ENCODE measurements around the gene GFM1. TPM values are rescaled to one million over a fixed set of nuclear protein-coding genes. Genes with fewer than 3 reads are reported as not detected.

Gene GFM1
- total RNA-seq, 6 donors from 2014 or later: 15.3 to 50.0 (median 39.2) TPM

DNA sequence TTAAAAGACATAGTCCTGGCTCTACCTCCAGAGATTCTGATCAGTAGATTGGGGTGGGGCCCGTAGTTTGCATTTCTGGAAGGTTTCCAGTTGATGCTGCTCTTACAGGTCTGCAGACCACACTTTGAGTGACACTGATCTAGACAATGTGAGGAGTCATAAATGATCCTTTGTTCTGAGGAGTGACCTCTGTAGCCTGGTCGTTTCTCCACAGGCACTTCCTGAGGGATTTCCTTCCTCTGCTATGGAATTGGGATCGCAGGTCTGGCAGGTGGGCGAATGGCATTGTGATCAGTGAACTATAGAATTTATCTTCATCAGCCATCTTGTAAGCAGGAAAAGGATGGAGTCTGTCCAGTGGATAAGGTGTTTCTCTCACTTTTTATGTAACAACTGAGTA is 5.5 kb downstream of the GFM1 start:
- peaks cover 3 to 64% (median 20%) of the 10 kb centered on the region in 4 donors for H3K36me3 ChIP-seq
- peaks cover 8 to 28% (median 19%) of the 10 kb centered on the region in 4 donors for H3K4me1 ChIP-seq
- no peak for TF ChIP-seq POLR2AphosphoS5 (IDR thresholded peaks at IDR 0.05)
- TF ChIP-seq POLR2A (IDR thresholded peaks at IDR 0.05): no peak
- ATAC-seq (ENCODE audit: low FRiP score in 2 of 2): no peak
- H3K4me3 ChIP-seq: no peak overlapping the region
- no peaks in the 10 kb centered on the region for H3K27me3 ChIP-seq
- DNase-seq: no peak
- H3K9me3 ChIP-seq: no peaks in the 10 kb centered on the region
- WGBS, 2 donors: 68 to 71% methylated on average over 4 of the region's 4 CpGs
- H3K27ac ChIP-seq: peak overlapping the region in 1 of 4 donors; percentile 4

DNA sequence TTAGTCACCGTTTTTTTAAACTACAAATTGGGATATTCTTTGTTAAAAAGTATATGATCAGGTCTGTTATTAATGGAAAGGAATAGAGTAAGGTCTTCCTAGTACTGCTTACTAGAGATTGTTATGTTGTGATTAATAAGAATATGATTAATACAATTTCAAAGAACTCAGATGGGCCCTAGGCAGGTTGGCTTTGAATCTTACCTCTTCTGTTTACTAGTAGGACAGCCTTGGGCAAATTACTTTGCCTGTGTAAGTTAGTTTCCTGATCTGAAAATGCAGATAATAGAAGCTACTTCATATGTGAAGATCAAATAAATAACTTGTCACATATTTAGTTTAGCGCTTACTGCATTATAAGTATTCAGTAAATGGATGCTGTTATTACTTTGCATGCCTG is 6.9 kb downstream of the GFM1 start:
- no peak overlapping the region for H3K27ac ChIP-seq
- WGBS, 2 donors: 95% methylated on average over 2 of the region's 2 CpGs
- H3K9me3 ChIP-seq: no peaks in the 10 kb centered on the region
- ATAC-seq (ENCODE audit: low FRiP score in 2 of 2): no peak
- peaks cover 3 to 75% (median 30%) of the 10 kb centered on the region in 4 donors for H3K36me3 ChIP-seq
- no peak overlapping the region for H3K4me3 ChIP-seq
- TF ChIP-seq POLR2A (IDR thresholded peaks at IDR 0.05): no peak
- no peak for TF ChIP-seq CTCF (IDR thresholded peaks at IDR 0.05)
- TF ChIP-seq POLR2AphosphoS5 (IDR thresholded peaks at IDR 0.05): no peak
- TF ChIP-seq EP300 (IDR thresholded peaks at IDR 0.05): no peak
- no peaks in the 10 kb centered on the region for H3K27me3 ChIP-seq
- DNase-seq: no peak
- H3K4me1 ChIP-seq: peaks cover 0 to 14% (median 7%) of the 10 kb centered on the region in 4 donors

DNA sequence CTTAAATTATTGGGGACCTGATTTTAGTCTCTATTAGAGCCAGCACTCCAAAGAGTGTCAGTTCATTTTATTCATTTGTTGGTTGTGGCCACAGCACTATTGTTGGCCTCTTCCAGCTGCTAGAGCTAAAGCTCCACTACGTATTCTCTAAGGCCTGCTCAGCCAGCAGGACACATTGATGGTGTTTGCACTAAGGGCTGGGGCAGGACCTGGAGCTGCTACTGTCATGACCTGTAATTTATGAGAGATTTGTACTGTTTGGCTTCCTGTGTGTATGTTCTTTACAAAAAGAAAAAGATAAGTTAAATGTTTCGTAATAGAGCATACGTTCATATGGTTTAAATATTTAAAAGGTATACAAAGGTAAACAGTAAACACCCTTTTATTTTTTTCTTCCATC is 8.1 kb downstream of the GFM1 start:
- TF ChIP-seq EP300 (IDR thresholded peaks at IDR 0.05) (no peak), POLR2A (IDR thresholded peaks at IDR 0.05) (no peak), CTCF (IDR thresholded peaks at IDR 0.05) (no peak), POLR2AphosphoS5 (IDR thresholded peaks at IDR 0.05) (no peak)
- no peak overlapping the region for H3K4me3 ChIP-seq
- H3K9me3 ChIP-seq: no peaks in the 10 kb centered on the region
- H3K27ac ChIP-seq: no peak overlapping the region
- H3K36me3 ChIP-seq: peaks cover 3 to 71% (median 32%) of the 10 kb centered on the region in 4 donors
- no peak for ATAC-seq (ENCODE audit: low FRiP score in 2 of 2)
- no peaks in the 10 kb centered on the region for H3K27me3 ChIP-seq
- WGBS, 2 donors: 66 to 71% methylated on average over 3 of the region's 3 CpGs
- H3K4me1 ChIP-seq: peaks cover 0 to 8% (median 4%) of the 10 kb centered on the region in 4 donors
- no peak for DNase-seq

DNA sequence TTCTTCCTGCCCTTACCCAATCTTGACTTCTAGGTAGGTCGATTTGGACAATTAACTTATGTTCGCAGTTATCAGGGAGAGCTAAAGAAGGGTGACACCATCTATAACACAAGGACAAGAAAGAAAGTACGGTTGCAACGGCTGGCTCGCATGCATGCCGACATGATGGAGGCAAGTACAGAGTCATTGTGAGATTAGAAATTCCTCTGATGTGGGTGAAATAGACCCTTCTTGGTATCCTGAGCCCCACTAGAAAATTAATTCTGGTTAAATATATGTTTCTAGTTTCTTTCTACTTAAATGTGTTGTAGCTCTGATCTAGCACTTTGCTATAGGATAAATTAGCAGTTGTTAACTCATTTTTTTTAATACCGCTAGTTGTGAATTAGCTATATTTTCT is 14.6 kb downstream of the GFM1 start:
- Histone ChIP-seq H3K4me3 (no peak overlapping the region), H3K9me3 (no peaks in the 10 kb centered on the region), H3K27ac (peak overlapping the region in 1 of 4 donors; percentile 54), H3K36me3 (peaks cover 0 to 73% (median 25%) of the 10 kb centered on the region in 4 donors), H3K27me3 (no peaks in the 10 kb centered on the region), H3K4me1 (peaks cover 0 to 5% (median 2%) of the 10 kb centered on the region in 4 donors)
- WGBS, 2 donors: 83 to 91% methylated on average over 7 of the region's 7 CpGs
- DNase-seq (no peak), ATAC-seq (ENCODE audit: low FRiP score in 2 of 2) (no peak)
- TF ChIP-seq EP300 (IDR thresholded peaks at IDR 0.05) (no peak), POLR2AphosphoS5 (IDR thresholded peaks at IDR 0.05) (no peak), POLR2A (IDR thresholded peaks at IDR 0.05) (no peak), CTCF (IDR thresholded peaks at IDR 0.05) (no peak)

- no peaks in the 10 kb centered on the region for H3K9me3 ChIP-seq
- peaks cover 0 to 70% (median 25%) of the 10 kb centered on the region in 4 donors for H3K36me3 ChIP-seq
- peak; percentile 83 to 90 for ATAC-seq (ENCODE audit: low FRiP score in 2 of 2)
- 38 to 41% methylated on average over 7 of the region's 7 CpGs for WGBS, 2 donors
- peak overlapping the region in 3 of 4 donors; percentile 46 to 61 (median 54) for H3K27ac ChIP-seq
- TF ChIP-seq POLR2AphosphoS5 (IDR thresholded peaks at IDR 0.05) (peak in 1 of 2 donors; percentile 20), POLR2A (IDR thresholded peaks at IDR 0.05) (no peak), EP300 (IDR thresholded peaks at IDR 0.05) (no peak), CTCF (IDR thresholded peaks at IDR 0.05) (peak; percentile 56 to 68 (median 60))
- H3K4me1 ChIP-seq: peaks cover 0 to 5% (median 2%) of the 10 kb centered on the region in 4 donors
- H3K4me3 ChIP-seq: no peak overlapping the region
- peak in 1 of 2 donors; percentile 40 for DNase-seq
- H3K27me3 ChIP-seq: no peaks in the 10 kb centered on the region
Measured at GRCh38 chr3:158659454-158660237, 15.3 kb downstream of the GFM1 start.
